Measurements from ENCODE around the gene HPGD. TPM values are rescaled to one million over a fixed set of nuclear protein-coding genes. Genes with fewer than 3 reads are reported as not detected.

Gene HPGD
- total RNA-seq, 2 donors from 2014 or later, result 5.2 to 7.2 TPM

GRCh38 chr4:174540175-174540574 lies 17.9 kb upstream of the HPGD start:
- H3K4me3 Mint-ChIP-seq, result no peak overlapping the region
- peaks cover 0 to 4% of the 10 kb centered on the region in 2 donors for H3K9me3 Mint-ChIP-seq

GRCh38 chr4:174539571-174539970 lies 17.3 kb upstream of the HPGD start:
- H3K27me3 Mint-ChIP-seq (ENCODE audit: low read depth), result peaks cover 4% of the 10 kb centered on the region
- no peak for ATAC-seq (replicated peaks in 1 of 2)
- H3K4me1 Mint-ChIP-seq (ENCODE audit: low read depth), result peaks cover 7% of the 10 kb centered on the region
- no peak overlapping the region for H3K27ac Mint-ChIP-seq
- H3K9me3 Mint-ChIP-seq, result peaks cover 0 to 4% of the 10 kb centered on the region in 2 donors
- no peaks in the 10 kb centered on the region for H3K36me3 Mint-ChIP-seq (ENCODE audit: insufficient read depth in 2 of 2)
- DNase-seq, result no peak
- no peak overlapping the region for H3K4me3 Mint-ChIP-seq

More at GRCh38 chr4:174540175-174540574, 17.9 kb upstream of the HPGD start:
- ATAC-seq (replicated peaks in 1 of 2) (no peak), DNase-seq (no peak)
- Mint-ChIP-seq H3K27ac (no peak overlapping the region), H3K36me3 (ENCODE audit: insufficient read depth in 2 of 2) (no peaks in the 10 kb centered on the region), H3K4me1 (ENCODE audit: low read depth) (peaks cover 7% of the 10 kb centered on the region), H3K27me3 (ENCODE audit: low read depth) (peaks cover 4% of the 10 kb centered on the region)

- Mint-ChIP-seq H3K36me3 (ENCODE audit: insufficient read depth in 2 of 2) (no peaks in the 10 kb centered on the region), H3K27ac (no peak overlapping the region), H3K4me3 (no peak overlapping the region), H3K9me3 (peaks cover 0 to 4% of the 10 kb centered on the region in 2 donors), H3K4me1 (ENCODE audit: low read depth) (peaks cover 7% of the 10 kb centered on the region), H3K27me3 (ENCODE audit: low read depth) (peaks cover 4% of the 10 kb centered on the region)
- ATAC-seq (replicated peaks in 1 of 2) (peak; percentile 25 to 39), DNase-seq (no peak)
Measured at GRCh38 chr4:174538876-174539250, 16.6 kb upstream of the HPGD start.

- DNase-seq, result peak in 1 of 2 donors; percentile 6
- Mint-ChIP-seq H3K4me3 (peak overlapping the region; percentile 38), H3K9me3 (peaks cover 0 to 4% of the 10 kb centered on the region in 2 donors), H3K36me3 (ENCODE audit: insufficient read depth in 2 of 2) (no peaks in the 10 kb centered on the region), H3K27me3 (ENCODE audit: low read depth) (peaks cover 4% of the 10 kb centered on the region), H3K27ac (peak overlapping the region; percentile 44), H3K4me1 (ENCODE audit: low read depth) (peaks cover 7% of the 10 kb centered on the region)
- peak; percentile 89 to 93 for ATAC-seq (replicated peaks in 1 of 2)
Measured at GRCh38 chr4:174538123-174538875, 16.0 kb upstream of the HPGD start.

GRCh38 chr4:174537634-174538033 lies 15.3 kb upstream of the HPGD start:
- H3K9me3 Mint-ChIP-seq, result peaks cover 0 to 3% of the 10 kb centered on the region in 2 donors
- H3K4me3 Mint-ChIP-seq, result no peak overlapping the region
- peaks cover 7% of the 10 kb centered on the region for H3K4me1 Mint-ChIP-seq (ENCODE audit: low read depth)
- DNase-seq (no peak), ATAC-seq (replicated peaks in 1 of 2) (peak in 1 of 2 donors; percentile 47)
- peaks cover 4% of the 10 kb centered on the region for H3K27me3 Mint-ChIP-seq (ENCODE audit: low read depth)
- H3K27ac Mint-ChIP-seq, result no peak overlapping the region
- H3K36me3 Mint-ChIP-seq (ENCODE audit: insufficient read depth in 2 of 2), result no peaks in the 10 kb centered on the region

- DNase-seq, result no peak
- H3K4me1 Mint-ChIP-seq (ENCODE audit: low read depth), result peaks cover 7% of the 10 kb centered on the region
- H3K4me3 Mint-ChIP-seq, result no peak overlapping the region
- H3K27me3 Mint-ChIP-seq (ENCODE audit: low read depth), result peaks cover 21% of the 10 kb centered on the region
- H3K9me3 Mint-ChIP-seq, result no peaks in the 10 kb centered on the region
- no peak overlapping the region for H3K27ac Mint-ChIP-seq
- no peaks in the 10 kb centered on the region for H3K36me3 Mint-ChIP-seq (ENCODE audit: insufficient read depth in 2 of 2)
- no peak for ATAC-seq (replicated peaks in 1 of 2)
Measured at GRCh38 chr4:174534461-174534860, 12.2 kb upstream of the HPGD start.

DNA sequence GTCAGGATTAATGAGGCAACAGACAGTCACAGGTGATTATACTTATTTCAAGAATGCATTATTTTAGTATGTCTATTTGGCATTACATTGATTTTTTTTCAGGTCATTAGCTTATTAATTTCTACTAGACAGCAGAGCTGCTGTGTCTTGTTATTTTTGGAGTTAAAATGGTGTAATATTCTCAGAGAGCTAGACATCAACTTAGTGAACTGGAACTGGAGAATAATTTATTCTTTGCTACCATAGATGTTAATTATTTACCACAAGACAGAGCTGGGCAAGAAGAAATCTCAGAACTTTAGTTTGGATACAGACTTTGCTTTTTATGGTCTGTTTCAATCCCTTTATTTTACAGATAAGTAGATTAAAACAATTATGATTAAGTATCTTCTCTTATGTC lies 10.2 kb upstream of the HPGD start:
- no peak for DNase-seq
- Mint-ChIP-seq H3K9me3 (no peaks in the 10 kb centered on the region), H3K4me3 (no peak overlapping the region), H3K27me3 (ENCODE audit: low read depth) (peaks cover 29% of the 10 kb centered on the region), H3K27ac (no peak overlapping the region), H3K36me3 (ENCODE audit: insufficient read depth in 2 of 2) (no peaks in the 10 kb centered on the region), H3K4me1 (ENCODE audit: low read depth) (no peaks in the 10 kb centered on the region)
- no peak for ATAC-seq (replicated peaks in 1 of 2)

- no peaks in the 10 kb centered on the region for H3K36me3 Mint-ChIP-seq (ENCODE audit: insufficient read depth in 2 of 2)
- ATAC-seq (replicated peaks in 1 of 2), result no peak
Measured at GRCh38 chr4:174531486-174531885, 9.2 kb upstream of the HPGD start.

DNA sequence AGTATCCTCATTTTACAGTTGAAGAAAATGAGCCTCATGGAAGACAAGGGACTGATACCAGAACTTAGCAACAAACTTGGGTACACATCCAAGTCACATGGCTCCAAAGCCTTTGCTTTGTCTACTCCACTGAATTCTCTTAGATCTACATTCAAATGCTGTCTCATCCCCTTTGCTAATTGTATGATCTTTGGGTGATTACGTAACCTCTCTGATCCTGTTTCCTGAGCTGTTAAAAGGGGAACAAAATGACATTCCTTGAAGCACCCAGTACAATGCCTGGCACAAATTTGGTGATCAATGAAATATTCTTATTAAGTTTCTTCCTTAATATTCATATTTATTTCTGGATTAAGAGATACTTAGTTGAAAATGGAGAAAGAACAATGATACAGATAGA lies 5.9 kb upstream of the HPGD start:
- Mint-ChIP-seq H3K4me3 (no peak overlapping the region), H3K27me3 (ENCODE audit: low read depth) (peaks cover 37% of the 10 kb centered on the region)

More at GRCh38 chr4:174531486-174531885, 9.2 kb upstream of the HPGD start:
- DNase-seq, result no peak
- Mint-ChIP-seq H3K27me3 (ENCODE audit: low read depth) (peaks cover 29% of the 10 kb centered on the region), H3K27ac (no peak overlapping the region), H3K4me3 (no peak overlapping the region), H3K4me1 (ENCODE audit: low read depth) (no peaks in the 10 kb centered on the region), H3K9me3 (no peaks in the 10 kb centered on the region)

GRCh38 chr4:174526731-174527130 lies 4.4 kb upstream of the HPGD start:
- no peak overlapping the region for H3K27ac Mint-ChIP-seq
- no peaks in the 10 kb centered on the region for H3K9me3 Mint-ChIP-seq
- DNase-seq (no peak), ATAC-seq (replicated peaks in 1 of 2) (no peak)
- H3K4me3 Mint-ChIP-seq, result no peak overlapping the region
- no peaks in the 10 kb centered on the region for H3K36me3 Mint-ChIP-seq (ENCODE audit: insufficient read depth in 2 of 2)
- H3K4me1 Mint-ChIP-seq (ENCODE audit: low read depth), result peaks cover 16% of the 10 kb centered on the region
- H3K27me3 Mint-ChIP-seq (ENCODE audit: low read depth), result peaks cover 41% of the 10 kb centered on the region

More for the DNA sequence above, 5.9 kb upstream of the HPGD start:
- no peaks in the 10 kb centered on the region for H3K36me3 Mint-ChIP-seq (ENCODE audit: insufficient read depth in 2 of 2)
- H3K9me3 Mint-ChIP-seq, result no peaks in the 10 kb centered on the region
- no peak for ATAC-seq (replicated peaks in 1 of 2)
- H3K4me1 Mint-ChIP-seq (ENCODE audit: low read depth), result peaks cover 11% of the 10 kb centered on the region
- DNase-seq, result no peak
- H3K27ac Mint-ChIP-seq, result no peak overlapping the region

DNA sequence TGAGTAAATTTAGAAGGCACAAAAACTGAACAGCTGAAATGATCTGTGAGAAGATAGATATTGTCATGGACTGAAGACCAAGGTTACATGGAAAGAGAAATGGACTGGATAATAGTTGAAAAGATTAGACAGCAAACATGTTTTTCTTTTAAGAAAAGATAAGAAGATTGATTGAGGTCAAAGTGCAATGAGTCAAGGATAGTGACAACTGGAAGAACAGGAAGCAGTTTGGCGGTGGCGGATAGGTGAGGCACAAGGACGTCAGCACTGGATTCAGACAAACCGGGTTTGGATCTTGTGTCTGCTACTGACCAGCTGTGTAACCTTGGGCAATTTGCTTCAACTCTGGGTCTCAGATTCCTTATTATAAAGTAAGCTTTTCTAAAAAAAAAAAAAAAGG lies 2.0 kb upstream of the HPGD start:
- no peak overlapping the region for H3K27ac Mint-ChIP-seq
- H3K27me3 Mint-ChIP-seq (ENCODE audit: low read depth), result peaks cover 24% of the 10 kb centered on the region
- DNase-seq (no peak), ATAC-seq (replicated peaks in 1 of 2) (no peak)
- H3K4me3 Mint-ChIP-seq, result no peak overlapping the region
- no peaks in the 10 kb centered on the region for H3K9me3 Mint-ChIP-seq
- peaks cover 0 to 2% of the 10 kb centered on the region in 2 donors for H3K36me3 Mint-ChIP-seq (ENCODE audit: insufficient read depth in 2 of 2)
- peaks cover 21% of the 10 kb centered on the region for H3K4me1 Mint-ChIP-seq (ENCODE audit: low read depth)

DNA sequence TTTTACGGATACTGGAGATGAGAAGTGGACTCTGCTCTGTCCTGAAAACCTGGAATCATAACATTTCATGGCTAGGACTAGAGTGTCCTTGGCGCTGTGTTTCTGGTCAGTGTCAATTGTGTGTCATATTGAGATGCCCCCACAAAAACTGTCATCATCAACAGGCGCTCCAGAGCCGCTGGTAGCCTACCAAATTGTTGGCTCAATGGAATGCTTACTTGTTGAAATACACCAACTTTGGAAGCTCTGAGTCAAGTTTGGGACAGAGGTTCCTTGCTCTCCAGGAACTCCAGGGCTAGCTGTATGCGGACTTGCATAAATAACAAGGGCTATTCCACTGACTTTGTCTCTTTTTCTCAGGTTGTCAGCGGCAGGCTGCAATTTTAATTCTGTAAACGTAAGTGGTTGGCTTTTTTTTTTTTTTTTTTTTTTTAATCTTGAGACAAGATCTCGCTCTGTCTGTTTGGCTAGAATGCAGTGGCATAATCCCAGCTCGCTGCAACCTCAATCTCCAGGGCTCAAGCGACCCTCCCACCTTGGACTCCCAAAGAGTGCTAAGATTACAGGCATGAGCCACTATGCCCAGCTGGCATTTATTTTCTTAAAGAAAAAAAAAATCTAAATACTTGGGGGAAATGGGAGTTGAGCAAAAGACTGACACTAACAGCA lies 871 bp upstream of the HPGD start:
- no peaks in the 10 kb centered on the region for H3K9me3 Mint-ChIP-seq
- peak; percentile 14 to 18 for ATAC-seq (replicated peaks in 1 of 2)
- H3K27ac Mint-ChIP-seq, result no peak overlapping the region
- H3K36me3 Mint-ChIP-seq (ENCODE audit: insufficient read depth in 2 of 2), result peaks cover 0 to 2% of the 10 kb centered on the region in 2 donors
- DNase-seq, result peak in 1 of 2 donors; percentile 1
- H3K4me1 Mint-ChIP-seq (ENCODE audit: low read depth), result peaks cover 27% of the 10 kb centered on the region
- peak overlapping the region; percentile 82 to 85 for H3K4me3 Mint-ChIP-seq
- peaks cover 19% of the 10 kb centered on the region for H3K27me3 Mint-ChIP-seq (ENCODE audit: low read depth)

GRCh38 chr4:174521800-174522182 lies 497 bp downstream of the HPGD start:
- Mint-ChIP-seq H3K36me3 (ENCODE audit: insufficient read depth in 2 of 2) (peaks cover 0 to 2% of the 10 kb centered on the region in 2 donors), H3K9me3 (no peaks in the 10 kb centered on the region), H3K27ac (no peak overlapping the region), H3K4me1 (ENCODE audit: low read depth) (peaks cover 27% of the 10 kb centered on the region), H3K27me3 (ENCODE audit: low read depth) (peaks cover 19% of the 10 kb centered on the region), H3K4me3 (peak overlapping the region; percentile 82 to 85)
- peak; percentile 40 to 46 for ATAC-seq (replicated peaks in 1 of 2)
- DNase-seq, result peak in 1 of 2 donors; percentile 20
